ENCODE results near the gene KLK5.

- TF ChIP-seq, protein P1, sequence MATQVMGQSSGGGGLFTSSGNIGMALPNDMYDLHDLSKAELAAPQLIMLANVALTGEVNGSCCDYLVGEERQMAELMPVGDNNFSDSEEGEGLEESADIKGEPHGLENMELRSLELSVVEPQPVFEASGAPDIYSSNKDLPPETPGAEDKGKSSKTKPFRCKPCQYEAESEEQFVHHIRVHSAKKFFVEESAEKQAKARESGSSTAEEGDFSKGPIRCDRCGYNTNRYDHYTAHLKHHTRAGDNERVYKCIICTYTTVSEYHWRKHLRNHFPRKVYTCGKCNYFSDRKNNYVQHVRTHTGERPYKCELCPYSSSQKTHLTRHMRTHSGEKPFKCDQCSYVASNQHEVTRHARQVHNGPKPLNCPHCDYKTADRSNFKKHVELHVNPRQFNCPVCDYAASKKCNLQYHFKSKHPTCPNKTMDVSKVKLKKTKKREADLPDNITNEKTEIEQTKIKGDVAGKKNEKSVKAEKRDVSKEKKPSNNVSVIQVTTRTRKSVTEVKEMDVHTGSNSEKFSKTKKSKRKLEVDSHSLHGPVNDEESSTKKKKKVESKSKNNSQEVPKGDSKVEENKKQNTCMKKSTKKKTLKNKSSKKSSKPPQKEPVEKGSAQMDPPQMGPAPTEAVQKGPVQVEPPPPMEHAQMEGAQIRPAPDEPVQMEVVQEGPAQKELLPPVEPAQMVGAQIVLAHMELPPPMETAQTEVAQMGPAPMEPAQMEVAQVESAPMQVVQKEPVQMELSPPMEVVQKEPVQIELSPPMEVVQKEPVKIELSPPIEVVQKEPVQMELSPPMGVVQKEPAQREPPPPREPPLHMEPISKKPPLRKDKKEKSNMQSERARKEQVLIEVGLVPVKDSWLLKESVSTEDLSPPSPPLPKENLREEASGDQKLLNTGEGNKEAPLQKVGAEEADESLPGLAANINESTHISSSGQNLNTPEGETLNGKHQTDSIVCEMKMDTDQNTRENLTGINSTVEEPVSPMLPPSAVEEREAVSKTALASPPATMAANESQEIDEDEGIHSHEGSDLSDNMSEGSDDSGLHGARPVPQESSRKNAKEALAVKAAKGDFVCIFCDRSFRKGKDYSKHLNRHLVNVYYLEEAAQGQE (IDR thresholded peaks at IDR 0.05; ENCODE audit: low read depth): no peak
- TF ChIP-seq EP300 (IDR thresholded peaks at IDR 0.05; ENCODE audit: borderline replicate concordance): no peak
- TF ChIP-seq CEBPB (IDR thresholded peaks at IDR 0.05): no peak
- TF ChIP-seq FOXM1 (IDR thresholded peaks at IDR 0.05; ENCODE audit: borderline replicate concordance, low read depth): no peak
- no peak for TF ChIP-seq RAD21 (IDR thresholded peaks at IDR 0.05; ENCODE audit: low read depth)
- TF ChIP-seq, protein P2, sequence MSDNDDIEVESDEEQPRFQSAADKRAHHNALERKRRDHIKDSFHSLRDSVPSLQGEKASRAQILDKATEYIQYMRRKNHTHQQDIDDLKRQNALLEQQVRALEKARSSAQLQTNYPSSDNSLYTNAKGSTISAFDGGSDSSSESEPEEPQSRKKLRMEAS (IDR thresholded peaks at IDR 0.05): no peak
Measured at GRCh38 chr19:50978772-50979390, 26.0 kb upstream of the KLK5 start.

Measured in Ishikawa (cell line).